ENCODE data around the gene CLBA1.

Gene CLBA1

DNA sequence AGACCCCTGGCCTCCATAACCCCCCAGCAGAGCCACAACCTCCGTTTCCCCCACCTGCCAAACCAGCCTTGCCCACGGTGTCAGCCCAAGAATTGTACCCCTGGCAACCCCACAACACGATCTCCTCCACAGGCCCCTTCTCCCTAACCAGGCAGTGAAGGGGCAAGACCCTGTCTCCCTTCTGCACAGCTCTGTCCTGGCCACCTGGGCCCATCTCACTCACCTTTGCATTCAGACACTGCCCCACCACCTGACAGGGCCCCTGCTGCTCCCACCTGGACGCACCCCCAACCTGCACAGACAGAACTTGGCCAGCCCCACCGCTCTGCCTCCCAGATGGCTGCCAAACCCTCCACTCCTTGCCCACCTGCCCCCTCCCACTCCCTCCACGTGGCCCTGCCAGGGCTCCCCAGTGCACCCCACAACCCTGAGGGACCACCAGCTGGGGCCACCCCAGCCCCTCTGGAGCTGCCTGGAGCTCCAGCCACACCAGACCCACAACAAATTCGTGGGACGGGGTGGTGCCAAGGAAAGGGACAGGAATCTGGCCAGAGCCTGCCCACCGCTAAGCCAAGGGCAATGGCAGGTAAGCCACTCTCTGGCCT lies 19.2 kb upstream of the CLBA1 start:
- no peak for TF ChIP-seq CTCF (IDR thresholded peaks at IDR 0.05; ENCODE audit: unreplicated experiment in 3 of 3)
- Mint-ChIP-seq H3K4me1 (peaks cover 7% of the 10 kb centered on the region), H3K4me3 (no peak overlapping the region), H3K27me3 (ENCODE audit: low read depth) (no peaks in the 10 kb centered on the region), H3K27ac (no peak overlapping the region), H3K9me3 (no peaks in the 10 kb centered on the region), H3K36me3 (ENCODE audit: low read depth) (no peaks in the 10 kb centered on the region)

- Mint-ChIP-seq H3K4me3 (no peak overlapping the region), H3K27ac (no peak overlapping the region), H3K4me1 (peaks cover 7% of the 10 kb centered on the region), H3K9me3 (no peaks in the 10 kb centered on the region), H3K36me3 (ENCODE audit: low read depth) (no peaks in the 10 kb centered on the region), H3K27me3 (ENCODE audit: low read depth) (no peaks in the 10 kb centered on the region)
- TF ChIP-seq CTCF (IDR thresholded peaks at IDR 0.05; ENCODE audit: unreplicated experiment in 3 of 3), result no peak
Measured at GRCh38 chr14:104966981-104967385, 18.6 kb upstream of the CLBA1 start.

DNA sequence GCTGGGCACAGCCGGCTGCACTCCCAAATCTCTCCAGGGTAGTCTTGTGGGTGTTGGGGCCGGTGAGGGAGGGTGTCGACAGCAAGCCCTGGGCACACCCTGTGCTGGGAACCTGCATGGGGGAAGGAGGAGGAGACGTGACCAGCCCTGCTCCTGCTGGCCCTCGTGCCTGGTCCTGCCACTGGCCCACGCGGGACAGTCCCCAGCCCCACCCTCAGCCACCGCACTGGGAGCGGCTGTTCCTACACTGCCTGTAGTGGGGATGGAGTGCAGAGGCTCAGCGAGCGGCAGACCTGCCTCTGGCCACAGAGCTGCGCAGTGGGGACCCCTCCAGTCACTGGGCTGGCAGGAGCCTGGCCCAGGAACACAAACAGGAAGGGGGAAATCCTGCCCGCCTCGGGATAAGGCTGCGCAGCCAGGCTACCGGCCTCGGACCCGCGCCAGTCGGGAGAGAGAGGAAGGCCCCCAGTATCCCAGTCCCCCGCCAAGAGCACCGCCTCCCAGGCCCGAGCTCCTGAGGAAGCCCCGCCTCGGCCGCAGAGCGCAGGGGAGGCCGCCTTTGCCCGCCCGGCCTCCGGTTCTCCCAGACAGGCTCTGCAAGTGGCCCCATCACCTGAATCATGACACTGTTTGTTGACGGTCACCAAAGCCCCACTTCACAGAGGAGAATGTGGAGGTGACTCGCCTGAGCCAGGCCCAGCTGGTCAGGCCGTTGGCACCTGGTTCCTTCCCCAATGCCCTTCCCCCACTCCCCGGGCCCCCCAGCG lies 18.0 kb upstream of the CLBA1 start:
- H3K4me3 Mint-ChIP-seq, result peak overlapping the region; percentile 66 to 74 (median 68)
- peaks cover 7% of the 10 kb centered on the region for H3K4me1 Mint-ChIP-seq
- no peaks in the 10 kb centered on the region for H3K9me3 Mint-ChIP-seq
- no peak for TF ChIP-seq CTCF (IDR thresholded peaks at IDR 0.05; ENCODE audit: unreplicated experiment in 3 of 3)
- H3K27me3 Mint-ChIP-seq (ENCODE audit: low read depth), result peaks cover 5% of the 10 kb centered on the region
- H3K27ac Mint-ChIP-seq, result peak overlapping the region in 2 of 3 experiments; percentile 80 to 87
- no peaks in the 10 kb centered on the region for H3K36me3 Mint-ChIP-seq (ENCODE audit: low read depth)

GRCh38 chr14:104968153-104968527 lies 17.4 kb upstream of the CLBA1 start:
- H3K36me3 Mint-ChIP-seq (ENCODE audit: low read depth), result no peaks in the 10 kb centered on the region
- peaks cover 6% of the 10 kb centered on the region for H3K27me3 Mint-ChIP-seq (ENCODE audit: low read depth)
- peak overlapping the region in 2 of 3 experiments; percentile 80 to 87 for H3K27ac Mint-ChIP-seq
- no peak for TF ChIP-seq CTCF (IDR thresholded peaks at IDR 0.05; ENCODE audit: unreplicated experiment in 3 of 3)
- no peaks in the 10 kb centered on the region for H3K9me3 Mint-ChIP-seq
- peaks cover 7% of the 10 kb centered on the region for H3K4me1 Mint-ChIP-seq
- peak overlapping the region; percentile 66 to 74 (median 68) for H3K4me3 Mint-ChIP-seq

DNA sequence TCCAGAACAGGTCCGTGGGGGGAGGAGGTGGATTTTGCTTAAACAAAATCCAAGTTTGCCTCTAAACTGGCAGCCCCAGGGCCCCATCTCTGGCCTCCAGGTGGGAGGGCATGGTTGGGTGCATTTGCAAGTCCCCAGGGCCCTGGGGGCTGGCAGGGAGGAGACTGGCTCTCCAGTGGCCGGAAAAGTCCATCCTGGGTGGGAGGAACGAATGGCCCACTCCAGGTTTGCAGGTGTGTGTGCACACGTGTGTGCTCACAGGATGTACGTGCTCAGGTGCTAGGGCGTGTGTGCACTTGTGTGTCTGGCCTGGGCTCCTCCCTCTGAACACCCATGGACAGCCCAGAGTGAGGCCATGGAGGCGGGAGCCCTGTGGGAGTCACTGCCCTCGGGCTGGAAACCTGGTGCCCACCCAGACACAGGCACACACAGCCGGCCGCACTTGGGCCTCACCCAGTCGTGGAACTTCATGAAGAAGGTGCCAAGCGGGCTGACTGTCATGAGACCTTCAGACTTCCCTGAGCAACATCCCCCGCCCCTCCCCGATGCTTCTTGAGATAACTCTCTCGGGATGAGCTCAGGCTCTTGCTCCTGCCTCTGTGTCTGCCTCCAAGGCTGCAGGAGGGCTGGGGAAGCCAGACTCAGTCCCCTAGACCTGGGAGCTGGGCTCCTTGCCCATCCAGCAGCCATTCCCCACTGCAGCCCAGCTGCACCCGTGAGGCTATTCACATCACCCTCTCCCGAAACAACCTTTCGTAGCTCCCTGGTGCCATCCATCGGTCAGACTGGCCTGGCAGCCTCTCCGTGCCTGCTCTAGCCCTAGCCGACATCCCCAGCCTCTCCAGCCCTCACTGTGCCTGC lies 16.8 kb upstream of the CLBA1 start:
- Mint-ChIP-seq H3K9me3 (no peaks in the 10 kb centered on the region), H3K36me3 (ENCODE audit: low read depth) (no peaks in the 10 kb centered on the region), H3K4me3 (peak overlapping the region; percentile 58 to 74 (median 68)), H3K27ac (peak overlapping the region; percentile 23 to 87 (median 80)), H3K27me3 (ENCODE audit: low read depth) (peaks cover 6% of the 10 kb centered on the region), H3K4me1 (peaks cover 7% of the 10 kb centered on the region)
- TF ChIP-seq CTCF (IDR thresholded peaks at IDR 0.05; ENCODE audit: unreplicated experiment in 3 of 3), result no peak
